ENCODE results near the gene AKT1.

Gene AKT1

GRCh38 chr14:104723651-104724406 lies 71.7 kb downstream of the AKT1 start, which contains the start of gene ADSS1:
Gene ADSS1, plus strand, starts transcription at chr14:104724229. Its CDS starts 42 bp downstream, at chr14:104724271.
- DNase-seq (ENCODE audit: low read depth), result no peak

GRCh38 chr14:104722938-104723650 lies 72.5 kb downstream of the AKT1 start:
- no peak for DNase-seq (ENCODE audit: low read depth)

DNA sequence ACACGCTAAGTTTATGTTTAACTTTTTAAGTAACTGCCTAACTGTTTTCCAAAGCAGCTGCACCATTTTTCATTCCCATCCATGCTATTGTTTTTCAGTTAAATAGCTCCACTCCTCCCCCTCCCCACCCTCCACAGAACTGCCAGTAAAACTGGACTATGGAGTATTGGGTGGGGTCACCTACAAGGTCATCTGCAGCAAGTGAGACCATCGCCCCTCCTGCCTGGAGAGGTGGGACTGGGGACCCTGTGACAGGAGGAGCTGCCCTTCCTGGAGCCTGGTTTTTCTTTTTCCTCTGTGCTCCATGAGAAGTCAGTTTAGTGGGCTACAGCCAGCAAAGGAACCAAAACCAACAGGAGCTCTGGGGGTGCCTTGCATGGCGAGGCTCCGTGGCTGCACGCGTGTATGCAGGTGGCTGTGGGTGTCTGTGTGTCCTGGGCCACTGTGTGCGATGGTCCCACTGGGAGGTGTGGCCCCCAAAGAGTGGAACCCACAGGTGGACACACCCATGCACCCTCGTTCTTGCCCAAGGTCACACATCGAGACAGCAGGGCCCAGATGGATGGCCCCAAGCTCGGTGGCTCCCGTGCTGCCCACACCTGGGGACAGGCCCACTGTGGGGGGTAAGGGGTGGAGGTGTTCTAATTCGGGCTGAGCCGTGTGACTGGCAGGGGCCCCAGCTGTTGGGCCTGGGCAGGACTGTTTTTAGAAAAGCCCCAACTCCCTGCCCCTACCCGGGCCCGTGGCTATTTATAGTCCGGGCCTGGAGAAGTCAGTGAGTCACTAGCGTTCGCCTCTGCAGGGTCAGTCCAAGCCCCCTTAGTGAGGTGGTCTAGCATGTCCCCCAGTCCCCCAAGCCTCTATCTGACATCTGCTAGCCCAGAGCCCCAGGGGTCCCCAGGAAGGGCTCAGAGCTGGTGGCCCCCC lies 73.8 kb downstream of the AKT1 start:
- no peak for DNase-seq (ENCODE audit: low read depth)
